ENCODE results near the gene TTC39C.

GRCh38 chr18:24010673-24011072 is 3.9 kb upstream of the TTC39C start:
- TF ChIP-seq CTCF (IDR thresholded peaks at IDR 0.05) (no peak), POLR2A (IDR thresholded peaks at IDR 0.05) (no peak)
